ENCODE data around the gene USP26.
"Not testable (repeated sequence)": the region's sequence is repeated elsewhere in the genome, so short reads cannot be mapped to it uniquely, and the experiment has no call there.

The USP26 gene

GRCh38 chrX:133018229-133018628, 78.7 kb downstream of the USP26 start:
- no peak for DNase-seq (ENCODE audit: low read depth)

GRCh38 chrX:133007458-133007857, 89.5 kb downstream of the USP26 start:
- no peak for DNase-seq (ENCODE audit: low read depth)

DNA sequence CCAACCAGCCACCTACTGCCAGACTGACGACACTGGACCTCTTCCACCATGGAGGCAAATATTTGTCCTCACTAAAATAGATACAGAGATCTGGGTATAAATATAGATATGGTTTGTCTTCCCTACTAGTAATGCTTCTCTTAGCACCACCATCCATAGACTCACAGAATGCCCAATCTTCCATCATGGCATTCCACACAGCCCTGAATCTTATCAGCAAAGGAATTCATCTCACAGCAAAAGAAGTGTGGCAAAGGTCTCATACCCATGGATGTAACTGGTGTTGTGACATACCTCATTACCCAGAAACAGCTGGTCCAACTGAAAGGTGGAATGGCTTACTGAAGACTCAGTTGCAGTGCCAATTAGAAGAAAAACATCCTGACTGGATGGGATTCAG, 91.3 kb downstream of the USP26 start:
- DNase-seq (ENCODE audit: low read depth), result no peak

DNA sequence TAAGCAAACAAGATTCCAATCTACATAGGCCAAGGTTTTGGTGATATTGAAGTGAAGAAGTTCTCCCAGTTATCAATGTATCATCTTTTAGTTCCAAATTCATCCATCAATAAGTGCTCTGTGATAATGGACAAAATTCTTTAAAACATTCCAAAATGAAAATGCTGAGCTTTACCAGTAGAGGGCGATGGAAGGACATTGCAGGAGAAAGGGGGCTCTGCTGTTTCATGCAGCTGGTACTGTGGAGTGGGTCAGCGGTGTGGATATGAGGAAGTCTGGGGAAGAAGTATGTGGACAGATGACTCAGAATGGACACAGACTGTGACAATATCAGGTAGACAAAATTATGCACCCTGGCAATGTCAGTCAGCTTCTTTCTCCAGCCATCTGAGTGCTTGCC, 91.9 kb downstream of the USP26 start:
- DNase-seq (ENCODE audit: low read depth), result no peak

DNA sequence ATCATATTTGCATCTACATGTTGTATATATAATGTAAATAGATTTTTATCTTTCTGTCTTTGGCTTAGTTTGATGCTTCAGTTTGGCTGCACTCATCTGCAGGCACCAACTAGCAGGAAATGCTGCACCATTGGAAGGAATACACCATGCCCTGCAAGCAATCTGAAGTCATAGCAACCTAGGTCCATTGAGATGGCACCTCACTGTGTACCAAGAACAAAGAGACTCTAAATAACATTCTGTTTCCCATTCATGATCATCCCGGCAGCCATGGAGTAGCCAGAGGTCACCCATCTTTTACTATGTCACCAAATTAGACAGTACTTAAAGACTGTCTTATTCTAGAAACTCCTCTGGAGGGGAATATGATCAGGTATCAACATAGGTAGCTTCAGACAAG, 97.7 kb downstream of the USP26 start:
- DNase-seq (ENCODE audit: low read depth), result no peak

DNA sequence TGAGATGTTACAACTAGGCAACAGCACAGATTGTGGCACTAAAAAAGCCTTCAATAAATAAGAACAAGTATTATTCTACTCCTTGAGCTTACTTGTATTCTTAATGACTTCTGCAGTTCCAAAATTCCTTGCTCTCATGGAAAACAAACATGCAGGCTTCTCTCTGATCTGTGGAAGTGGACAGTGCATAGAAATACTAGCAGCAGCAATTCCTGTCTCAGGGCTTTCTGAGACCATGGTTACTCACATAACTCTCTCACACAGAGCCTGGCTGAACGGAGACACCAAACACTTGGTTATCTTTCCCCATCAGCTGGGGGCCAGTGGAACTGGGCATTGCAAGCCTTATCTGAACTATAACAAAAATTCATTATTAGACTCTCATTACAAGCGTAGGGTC, 106.1 kb downstream of the USP26 start:
- no peak for DNase-seq (ENCODE audit: low read depth)

- DNase-seq (ENCODE audit: low read depth), result no peak
Measured at GRCh38 chrX:132986556-132986955, 110.4 kb downstream of the USP26 start.

GRCh38 chrX:132984058-132984650, 112.8 kb downstream of the USP26 start:
- no peak for DNase-seq (ENCODE audit: low read depth)

DNA sequence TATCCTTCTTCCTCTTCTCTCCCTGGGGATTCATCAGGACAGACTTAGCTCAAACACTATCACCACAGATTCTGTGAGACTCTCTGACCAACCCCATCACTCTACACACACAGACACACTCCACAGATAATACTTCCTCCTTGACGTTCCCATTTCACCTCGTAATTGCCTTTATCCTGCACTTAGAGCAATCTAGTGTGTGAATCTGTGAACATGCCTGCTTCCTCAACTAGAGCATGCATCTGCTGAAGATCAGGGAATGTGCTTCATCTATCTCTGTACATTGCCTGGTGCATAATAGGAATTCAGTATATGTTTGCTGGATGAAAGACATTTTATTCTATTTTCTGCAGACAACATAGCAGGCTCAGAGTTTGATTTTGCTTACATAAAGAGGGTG, 113.4 kb downstream of the USP26 start:
- no peak for DNase-seq (ENCODE audit: low read depth)

DNA sequence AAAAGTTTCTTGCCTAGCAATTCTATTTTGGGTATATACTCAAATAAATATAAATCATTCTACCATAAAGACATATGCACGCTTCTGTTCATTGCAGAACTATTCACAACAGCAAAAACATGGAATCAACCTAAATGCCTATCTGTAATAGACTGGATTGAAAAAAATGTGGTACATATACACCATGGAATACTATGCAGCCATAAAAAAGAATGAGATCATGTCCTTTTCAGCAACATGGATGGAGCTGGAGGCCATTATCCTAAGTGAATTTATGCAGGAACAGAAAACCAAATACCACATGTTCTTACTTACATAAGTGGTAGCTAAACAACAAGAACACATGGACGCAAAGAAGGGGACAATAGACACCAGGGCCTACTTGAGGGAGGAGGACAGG, 116.9 kb downstream of the USP26 start:
- DNase-seq (ENCODE audit: low read depth), result not testable (repeated sequence)

Measured in stimulated activated CD8-positive, alpha-beta memory T cell treated with anti-CD3 and anti-CD28 coated beads, Interleukin-15, amount 100 ng/mL, for 24 hours (primary cell).